Thyroid gland (tissue), 4 donors: ENCODE data around the gene SECTM1. TPM values are rescaled to one million over a fixed set of nuclear protein-coding genes. Genes with fewer than 3 reads are reported as not detected.

Source experiments
- DNase-seq, 2 donors: peaks; one replicate each; pipeline ENCODE4 v3.0.0-alpha.2; 2019
- H3K27ac ChIP-seq, 3 donors: fragments of 200-600 bp; sonication (generic); 1 replicate in 2 of 3; 2 replicates in 1 of 3; pipeline ENCODE4 v1.5.1; 2016 to 2019; ENCODE audit warnings: mild to moderate bottlenecking in 1 of 3, moderate library complexity in 1 of 3
- H3K27me3 ChIP-seq: fragments of 200-600 bp; sonication (generic); one replicate; pipeline ENCODE4 v1.5.1; 2019
- H3K36me3 ChIP-seq, 2 donors: fragments of 200-600 bp; sonication (generic); one replicate each; pipeline ENCODE4 v1.5.1; 2016 to 2019
- H3K4me1 ChIP-seq, 2 donors: fragments of 200-600 bp; sonication (generic); one replicate each; pipeline ENCODE4 v1.5.1; 2017 to 2019
- H3K4me3 ChIP-seq, 3 donors: fragments of 200-600 bp; sonication (generic); replicated peaks in 1 of 3; 1 replicate in 2 of 3; 2 replicates in 1 of 3; pipeline ENCODE4 v1.5.1; 2016; ENCODE audit warnings: mild to moderate bottlenecking in 1 of 3
- H3K9me3 ChIP-seq: fragments of 200-600 bp; sonication (generic); one replicate; pipeline ENCODE4 v1.5.1; 2017
- CTCF ChIP-seq, 6 experiments: fragments of 200-600 bp in 3 of 6; fragments of 450-650 bp in 3 of 6; sonication (generic) in 3 of 6; IDR thresholded peaks; one replicate each; pipeline ENCODE4 v1.5.1; 2016 to 2019; ENCODE audit warnings: antibody characterized with exemption in 6 of 6, mild to moderate bottlenecking in 2 of 6, inconsistent platforms in 1 of 6, moderate library complexity in 1 of 6
- POLR2A ChIP-seq, 2 donors: fragments of 450-650 bp; IDR thresholded peaks; one replicate each; pipeline ENCODE4 v1.6.1; 2017; ENCODE audit warnings: antibody characterized with exemption in 2 of 2, mild to moderate bottlenecking in 2 of 2, moderate library complexity in 1 of 2
- WGBS, 2 donors: methylation state at CpG; one replicate each; pipeline ENCODE4 v1.1.5; 2017; 5-methylcytosine and 5-hydroxymethylcytosine counted together
- intact Hi-C: fragments of 100-400 bp; cut with DNase I; formaldehyde crosslinking; loops from one replicate; pipeline ENCODE4 v1.15.1; 2023
- total RNA-seq, 4 donors: library from RNA; depleted of rRNA; stranded (reverse); fragments of >200 nt; gene quantifications; one replicate each; pipeline ENCODE4 v1.2.3, GENCODE V29; 2016

SECTM1 gene
- total RNA-seq, 4 donors from 2014 or later = 4.1 to 15.3 (median 5.1) TPM

- WGBS, 2 donors = 84 to 91% methylated on average over 40 to 42 of the region's 42 CpGs
- H3K27me3 ChIP-seq = no peaks in the 10 kb centered on the region
- no peaks in the 10 kb centered on the region for H3K9me3 ChIP-seq
- H3K36me3 ChIP-seq = no peaks in the 10 kb centered on the region
- H3K4me1 ChIP-seq = peaks cover 0 to 6% of the 10 kb centered on the region in 2 donors
- H3K27ac ChIP-seq = no peak overlapping the region
- intact Hi-C loops = no loop called here
- no peak for DNase-seq
- TF ChIP-seq CTCF (IDR thresholded peaks at IDR 0.05) (no peak), POLR2A (IDR thresholded peaks at IDR 0.05) (no peak)
- H3K4me3 ChIP-seq = no peak overlapping the region
Measured at GRCh38 chr17:82345151-82345976, 11.8 kb upstream of the SECTM1 start.

DNA sequence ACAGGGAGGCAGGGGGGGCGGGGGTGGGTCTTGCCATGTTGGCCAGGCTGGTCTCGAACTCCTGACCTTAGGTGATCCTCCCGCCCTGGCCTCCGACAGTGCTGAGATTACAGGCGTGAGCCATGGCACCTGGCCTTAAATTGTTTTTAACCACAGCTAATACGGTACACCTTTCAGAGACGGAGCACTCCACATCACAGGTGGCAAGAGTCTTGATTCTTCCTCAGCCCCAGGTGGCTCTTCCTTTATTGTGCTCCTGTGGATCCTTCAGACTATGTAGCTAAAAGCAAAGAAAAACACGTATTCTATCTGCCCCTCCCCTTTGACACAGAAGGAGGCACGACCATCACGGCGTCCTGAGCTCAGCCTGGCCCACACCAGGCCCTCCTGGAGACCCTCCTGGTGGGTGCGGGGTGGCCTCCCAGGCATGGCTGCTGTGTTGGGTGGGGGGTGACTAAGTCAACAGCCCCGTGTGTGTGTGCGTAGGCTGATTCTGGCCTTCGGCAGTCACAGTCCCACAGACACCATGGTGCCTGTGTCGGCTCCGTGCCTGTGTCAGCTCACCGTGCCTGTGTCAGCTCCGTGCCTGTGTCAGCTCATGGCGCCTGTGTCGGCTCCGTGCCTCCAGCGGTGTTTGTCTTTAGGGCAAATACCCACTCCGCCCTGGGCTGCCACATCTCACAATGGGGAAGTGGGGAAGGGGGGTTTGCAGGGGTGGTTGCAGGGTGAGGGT, 10.8 kb upstream of the SECTM1 start:
- no peaks in the 10 kb centered on the region for H3K9me3 ChIP-seq
- TF ChIP-seq CTCF (IDR thresholded peaks at IDR 0.05) (no peak), POLR2A (IDR thresholded peaks at IDR 0.05) (no peak)
- intact Hi-C loops = no loop called here
- no peak overlapping the region for H3K27ac ChIP-seq
- no peaks in the 10 kb centered on the region for H3K27me3 ChIP-seq
- no peaks in the 10 kb centered on the region for H3K36me3 ChIP-seq
- H3K4me3 ChIP-seq = no peak overlapping the region
- WGBS, 2 donors = 77 to 86% methylated on average over 11 to 15 of the region's 24 CpGs
- H3K4me1 ChIP-seq = peaks cover 2 to 9% of the 10 kb centered on the region in 2 donors
- no peak for DNase-seq

DNA sequence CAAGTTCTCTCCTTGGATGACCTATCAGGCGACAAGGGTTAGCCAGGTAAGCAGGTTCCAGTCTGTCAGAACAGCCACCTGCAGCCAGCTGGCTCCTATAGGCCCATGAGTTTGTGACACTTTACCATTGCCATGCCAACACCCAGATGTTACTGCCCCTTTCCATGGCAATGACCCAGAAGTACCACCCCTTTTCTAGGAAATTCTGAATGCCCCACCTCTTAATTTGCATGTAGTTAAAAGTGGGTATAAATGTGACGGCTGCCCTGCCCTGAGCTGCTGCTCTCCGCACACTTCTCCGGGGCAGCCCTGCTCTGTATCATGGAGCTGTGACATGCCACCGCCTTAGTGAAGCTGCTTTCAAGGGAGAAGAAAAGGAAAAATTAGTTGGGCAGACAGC, 10.0 kb upstream of the SECTM1 start:
- TF ChIP-seq POLR2A (IDR thresholded peaks at IDR 0.05) (no peak), CTCF (IDR thresholded peaks at IDR 0.05) (no peak)
- H3K9me3 ChIP-seq = no peaks in the 10 kb centered on the region
- H3K4me3 ChIP-seq = no peak overlapping the region
- H3K36me3 ChIP-seq = no peaks in the 10 kb centered on the region
- no peak overlapping the region for H3K27ac ChIP-seq
- 91% methylated on average over 5 of the region's 5 CpGs for WGBS, 2 donors
- intact Hi-C loops = no loop called here
- no peaks in the 10 kb centered on the region for H3K27me3 ChIP-seq
- peaks cover 5 to 12% of the 10 kb centered on the region in 2 donors for H3K4me1 ChIP-seq
- DNase-seq = no peak

DNA sequence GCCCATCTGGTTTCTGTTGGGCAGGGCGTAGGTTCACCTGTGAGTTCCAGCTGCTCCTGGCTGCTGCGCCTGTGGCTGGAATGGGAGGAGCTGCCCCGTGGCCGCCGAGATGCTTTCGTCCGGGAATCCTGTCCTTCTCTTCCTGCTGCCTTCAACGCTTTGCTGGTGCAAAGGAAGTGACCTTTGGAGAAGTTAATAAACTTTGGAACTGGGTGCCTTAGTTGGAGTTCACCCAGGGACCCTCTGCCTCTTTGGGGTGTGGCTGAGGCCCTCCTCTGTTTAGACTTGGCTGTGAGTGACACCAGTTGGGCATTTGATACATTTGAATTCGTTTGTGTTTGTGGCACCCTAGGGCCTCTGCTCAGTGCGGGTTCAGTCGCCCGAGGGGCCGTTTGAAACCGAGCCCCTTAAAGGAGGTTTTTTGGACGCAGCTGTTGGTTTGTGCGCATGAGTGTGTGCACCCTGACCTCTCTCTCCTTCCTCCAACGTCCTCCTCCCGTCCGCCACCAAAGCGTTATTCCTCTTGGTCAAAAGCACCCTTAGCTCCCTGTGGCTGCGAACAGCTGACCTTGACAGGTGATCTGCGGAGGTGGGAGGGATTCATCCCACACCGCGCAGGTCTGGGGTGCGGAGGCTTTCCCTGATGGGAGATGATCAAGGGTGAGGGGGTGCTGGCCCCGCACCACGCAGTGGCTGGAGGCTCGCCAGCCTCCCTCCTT, 9.0 kb upstream of the SECTM1 start:
- H3K36me3 ChIP-seq = no peaks in the 10 kb centered on the region
- H3K4me1 ChIP-seq = peaks cover 5 to 10% of the 10 kb centered on the region in 2 donors
- intact Hi-C loops = no loop called here
- no peak overlapping the region for H3K4me3 ChIP-seq
- WGBS, 2 donors = 81 to 88% methylated on average over 24 to 28 of the region's 28 CpGs
- DNase-seq = no peak
- H3K27me3 ChIP-seq = no peaks in the 10 kb centered on the region
- H3K27ac ChIP-seq = no peak overlapping the region
- TF ChIP-seq CTCF (IDR thresholded peaks at IDR 0.05) (no peak), POLR2A (IDR thresholded peaks at IDR 0.05) (no peak)
- no peaks in the 10 kb centered on the region for H3K9me3 ChIP-seq
